Right cardiac atrium (tissue), 5 donors: ENCODE measurements around the gene CAMKV. TPM values are rescaled to one million over a fixed set of nuclear protein-coding genes. Genes with fewer than 3 reads are reported as not detected.
A peak's percentile ranks its signal among the peaks of the same experiment; 100 is the strongest.
"Not testable (repeated sequence)": the region's sequence is repeated elsewhere in the genome, so short reads cannot be mapped to it uniquely, and the experiment has no call there.

Experiments
- ATAC-seq, 2 donors: fragments of 200-7000 bp; cut with Tn5 transposase; one replicate each; pipeline versions ENCODE4 v1.8.0 to v1.9.1; 2020; ENCODE audit warnings: moderate library complexity in 2 of 2, mild to moderate bottlenecking in 1 of 2
- DNase-seq, 3 donors: peaks; one replicate each; pipeline ENCODE4 v3.0.0-alpha.2; 2020
- H3K27ac ChIP-seq: one replicate; pipeline ENCODE4 v1.5.1; 2013; ENCODE audit warnings: mild to moderate bottlenecking, low read length, control low read depth, moderate library complexity
- H3K27me3 ChIP-seq: one replicate; pipeline ENCODE4 v1.6.1; 2013; ENCODE audit not compliant: control insufficient read depth, insufficient read depth
- H3K4me1 ChIP-seq: one replicate; pipeline ENCODE4 v1.6.1; 2013; ENCODE audit warnings: low read length; ENCODE audit not compliant: control insufficient read depth, insufficient read depth
- H3K4me3 ChIP-seq: one replicate; pipeline ENCODE4 v1.5.1; 2013; ENCODE audit warnings: low read length, control low read depth
- H3K9me3 ChIP-seq: one replicate; pipeline ENCODE4 v1.6.1; 2013; ENCODE audit warnings: low read length; ENCODE audit not compliant: control insufficient read depth
- WGBS: extraction: QIAGEN DNeasy Blood & Tissue Kit; methylation state at CpG from one replicate; pipeline ENCODE4 v1.1.7; 2013; 5-methylcytosine and 5-hydroxymethylcytosine counted together
- intact Hi-C, 4 donors: fragments of 100-400 bp; cut with DNase I; formaldehyde crosslinking; loops; one replicate each; pipeline versions ENCODE4 v1.11.0 to v1.14.0; 2022 to 2023
- polyA plus RNA-seq: library from polyadenylated mRNA; stranded (reverse); fragments of 200-250 nt; gene quantifications from one replicate; pipeline ENCODE4 v1.2.3, GENCODE V29; 2013
- total RNA-seq, 4 donors: library from RNA; stranded (reverse); fragmentation: NEBNext Ultra II Directional; extraction: Animal tissue kit (Norgen Biotek cat#: 25700); gene quantifications; one replicate each; pipeline ENCODE4 v1.2.1, GENCODE V29; 2021
- donor health status: healthy with polysubstance abuse.
- donor health status: DM: no; HTN: yes; CAD: no.
- donor health status: DM: no; HTN: no; CAD: no.
- donor health status: DM: no; HTN: yes; CAD: no; lungs with severe emphysema.
- donor health status: DM: yes; HTN: yes; CAD: no.

Gene CAMKV
- total and polyA plus RNA-seq, 5 donors, result not detected

GRCh38 chr3:49845694-49846093 lies 24.0 kb downstream of the CAMKV start:
- Histone ChIP-seq H3K9me3 (no peaks in the 10 kb centered on the region), H3K27me3 (no peaks in the 10 kb centered on the region), H3K4me3 (no peak overlapping the region), H3K4me1 (no peaks in the 10 kb centered on the region), H3K27ac (no peak overlapping the region)
- ATAC-seq, result no peak
- WGBS, result 82% methylated on average over 3 of the region's 3 CpGs
- DNase-seq, result no peak
- intact Hi-C loops, result no loop called here

DNA sequence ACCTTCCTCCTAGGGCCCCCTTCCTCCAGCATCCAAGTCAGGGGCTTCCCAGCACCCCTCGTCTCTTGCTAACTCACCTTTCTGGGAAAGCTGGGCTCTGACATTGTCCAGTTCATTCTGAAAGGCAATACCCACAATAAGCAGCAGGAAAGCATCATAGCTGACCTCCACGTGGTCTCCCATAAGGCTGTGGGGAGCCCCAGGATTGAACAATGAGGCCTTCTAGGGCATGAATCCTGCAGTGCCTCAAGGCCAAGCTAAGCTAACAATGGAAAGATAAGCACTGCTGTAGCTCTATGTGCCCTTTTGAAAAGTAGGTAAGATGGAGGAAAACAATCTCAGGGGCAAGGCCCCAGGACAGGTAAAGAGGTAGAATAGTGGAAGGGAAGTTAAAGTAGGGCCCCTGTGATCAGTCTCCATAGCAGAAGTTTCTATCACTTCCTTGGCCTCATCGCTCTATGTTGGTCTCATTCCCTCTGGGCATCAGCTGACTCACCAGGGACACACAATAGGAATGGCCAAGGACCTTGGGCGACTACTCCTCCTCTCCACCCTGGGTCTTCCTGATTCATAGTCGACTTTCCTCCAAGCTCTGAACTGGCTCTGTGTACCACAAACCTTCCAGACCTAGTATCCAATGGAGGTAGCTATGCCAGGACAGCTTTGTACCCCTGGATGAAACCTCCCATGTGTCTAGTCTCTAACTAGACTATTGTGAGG lies 25.1 kb downstream of the CAMKV start:
- no peaks in the 10 kb centered on the region for H3K9me3 ChIP-seq
- no peaks in the 10 kb centered on the region for H3K27me3 ChIP-seq
- no peak overlapping the region for H3K4me3 ChIP-seq
- ATAC-seq, result no peak
- no peak overlapping the region for H3K27ac ChIP-seq
- 89% methylated on average over 5 of the region's 5 CpGs for WGBS
- intact Hi-C loops, result loop anchor here in 2 of 4 donors (5.0 kb wide), 2 partner anchors 42 to 63 kb away; partner anchors contain the start of gene INKA1 (in 1 of the 2)
- no peak for DNase-seq
- H3K4me1 ChIP-seq, result peaks cover 1% of the 10 kb centered on the region

GRCh38 chr3:49842843-49843517 lies 26.7 kb downstream of the CAMKV start:
- no peak for ATAC-seq
- no peak for DNase-seq

GRCh38 chr3:49841806-49842205 lies 27.9 kb downstream of the CAMKV start:
- no peaks in the 10 kb centered on the region for H3K27me3 ChIP-seq
- peaks cover 4% of the 10 kb centered on the region for H3K4me1 ChIP-seq
- no peak for DNase-seq
- ATAC-seq, result no peak
- no peaks in the 10 kb centered on the region for H3K9me3 ChIP-seq
- H3K4me3 ChIP-seq, result no peak overlapping the region
- no peak overlapping the region for H3K27ac ChIP-seq
- intact Hi-C loops, result loop anchor here in 2 of 4 donors (5.0 kb wide), 2 partner anchors 40 to 65 kb away; partner anchors contain the start of gene INKA1 (in 1 of the 2)
- WGBS, result 90% methylated on average over 7 of the region's 7 CpGs

More at GRCh38 chr3:49842843-49843517, 26.7 kb downstream of the CAMKV start:
- Histone ChIP-seq H3K4me1 (peaks cover 4% of the 10 kb centered on the region), H3K9me3 (no peaks in the 10 kb centered on the region), H3K27ac (no peak overlapping the region), H3K27me3 (no peaks in the 10 kb centered on the region), H3K4me3 (no peak overlapping the region)
- 93% methylated on average over 3 of the region's 3 CpGs for WGBS
- intact Hi-C loops, result loop anchor here in 2 of 4 donors (5.0 kb wide), 2 partner anchors 41 to 64 kb away; partner anchors contain the start of gene INKA1 (in 1 of the 2)

DNA sequence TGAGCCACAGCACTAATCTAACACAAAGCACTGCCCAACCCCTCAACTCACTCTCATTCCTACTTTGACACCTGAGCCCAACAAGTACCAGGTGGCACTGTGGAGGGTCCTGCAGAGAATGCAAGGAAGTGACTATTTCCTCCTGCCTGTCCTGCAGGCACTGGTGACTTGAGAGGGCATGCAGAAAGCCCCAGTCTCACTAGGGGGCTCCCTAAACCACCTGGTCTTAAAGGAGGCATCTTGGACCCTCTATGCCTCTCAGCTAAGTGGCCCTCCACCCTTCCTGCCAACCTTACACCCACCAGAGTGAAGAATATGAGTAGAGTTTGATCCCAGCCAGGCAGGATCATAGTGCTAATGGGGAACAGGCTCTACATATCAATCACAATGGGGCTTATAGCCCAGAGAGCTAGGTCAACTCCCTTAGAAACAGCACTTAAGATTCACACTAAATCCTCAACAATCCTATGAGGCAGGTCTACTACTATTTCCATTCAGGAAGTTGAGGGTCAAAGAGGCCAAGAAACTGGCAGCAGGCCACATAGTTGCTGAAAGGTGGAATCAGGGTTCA lies 28.5 kb downstream of the CAMKV start:
- no peaks in the 10 kb centered on the region for H3K9me3 ChIP-seq
- H3K27me3 ChIP-seq, result no peaks in the 10 kb centered on the region
- no peak overlapping the region for H3K4me3 ChIP-seq
- H3K4me1 ChIP-seq, result peaks cover 4% of the 10 kb centered on the region
- intact Hi-C loops, result loop anchor here in 2 of 4 donors (5.0 kb wide), 2 partner anchors 39 to 66 kb away; partner anchors contain the start of gene INKA1 (in 1 of the 2)
- ATAC-seq (no peak), DNase-seq (no peak)
- H3K27ac ChIP-seq, result no peak overlapping the region

- intact Hi-C loops, result loop anchor here in 2 of 4 donors (5.0 kb wide), 2 partner anchors 38 to 67 kb away; partner anchors contain the start of gene INKA1 (in 1 of the 2)
- no peak for DNase-seq
Observed at GRCh38 chr3:49840388-49840787, 29.3 kb downstream of the CAMKV start.

DNA sequence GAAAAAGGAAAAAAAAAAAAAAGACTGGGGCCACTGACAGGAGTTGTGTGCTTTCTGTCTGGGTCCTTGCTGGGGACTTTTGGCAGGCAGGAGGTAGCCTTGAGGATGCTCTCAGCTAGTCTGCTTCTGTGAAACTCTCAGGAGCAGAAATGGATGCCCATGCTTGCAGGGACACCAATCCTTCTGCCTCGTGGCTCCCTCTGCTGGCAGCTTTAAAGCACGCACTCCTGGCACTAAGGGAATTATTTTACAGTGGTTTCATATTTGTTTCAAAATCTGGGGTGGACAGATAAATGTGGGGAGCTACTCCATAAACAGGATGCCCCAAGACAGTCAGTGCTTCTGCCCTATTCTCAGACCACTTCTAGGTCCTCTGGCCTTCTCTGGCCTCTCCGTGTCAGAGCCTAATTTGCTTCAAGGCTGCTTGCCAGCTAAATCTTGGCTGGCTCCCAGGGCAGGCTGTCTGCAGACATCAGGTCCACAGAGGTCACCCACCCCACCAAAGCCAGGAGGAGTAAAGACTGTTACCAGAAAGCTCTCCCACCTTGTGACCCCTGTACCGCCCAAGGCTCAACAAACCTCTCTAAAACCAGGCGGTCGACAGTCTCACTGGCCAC lies 30.4 kb downstream of the CAMKV start:
- Histone ChIP-seq H3K27ac (no peak overlapping the region), H3K4me3 (no peak overlapping the region), H3K9me3 (no peaks in the 10 kb centered on the region), H3K4me1 (peaks cover 4% of the 10 kb centered on the region), H3K27me3 (no peaks in the 10 kb centered on the region)
- ATAC-seq (peak; percentile 84 to 86), DNase-seq (peak; percentile 75 to 91 (median 87))
- WGBS, result 28% methylated on average over 6 of the region's 6 CpGs
- intact Hi-C loops, result loop anchor here in 3 of 4 donors (1.0 to 5.0 kb wide), 4 partner anchors 34 to 68 kb away; partner anchors contain the start of gene INKA1 (in 1 of the 3)

More at GRCh38 chr3:49840388-49840787, 29.3 kb downstream of the CAMKV start:
- Histone ChIP-seq H3K4me1 (peaks cover 4% of the 10 kb centered on the region), H3K27ac (no peak overlapping the region), H3K27me3 (no peaks in the 10 kb centered on the region), H3K9me3 (no peaks in the 10 kb centered on the region), H3K4me3 (no peak overlapping the region)
- no peak for ATAC-seq
- WGBS, result 59% methylated on average over 2 of the region's 2 CpGs

DNA sequence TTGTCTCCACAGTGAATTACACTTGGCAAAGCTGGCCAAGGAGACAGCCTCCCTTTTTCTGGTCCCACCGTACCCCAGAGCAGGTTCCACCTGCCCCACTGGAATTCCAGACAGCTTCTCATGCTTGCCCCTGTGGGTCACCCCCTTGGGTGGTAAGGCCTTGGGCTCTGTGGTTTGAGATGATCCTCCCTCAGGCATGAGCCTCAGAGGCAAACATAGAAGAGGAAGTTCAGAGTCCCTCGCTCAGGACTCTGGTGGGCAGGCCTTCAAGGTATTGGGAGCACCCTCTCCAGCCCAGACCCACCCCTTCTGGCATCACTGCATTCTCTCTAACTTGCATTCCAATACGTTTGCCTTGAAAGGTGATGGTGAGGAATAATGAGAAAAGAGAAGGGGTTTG lies 38.4 kb downstream of the CAMKV start:
- Histone ChIP-seq H3K27ac (no peak overlapping the region), H3K4me3 (no peak overlapping the region), H3K27me3 (no peaks in the 10 kb centered on the region), H3K9me3 (no peaks in the 10 kb centered on the region), H3K4me1 (no peaks in the 10 kb centered on the region)
- DNase-seq, result peak in 1 of 3 donors; percentile 1
- no peak for ATAC-seq
- intact Hi-C loops, result no loop called here
- WGBS, result 84% methylated on average over 3 of the region's 3 CpGs

- WGBS, result 61% methylated on average over 6 of the region's 6 CpGs
- intact Hi-C loops, result no loop called here
- ATAC-seq (no peak), DNase-seq (peak in 1 of 3 donors; percentile 18)
- no peak overlapping the region for H3K4me3 ChIP-seq
- no peaks in the 10 kb centered on the region for H3K4me1 ChIP-seq
- no peaks in the 10 kb centered on the region for H3K27me3 ChIP-seq
- no peak overlapping the region for H3K27ac ChIP-seq
- no peaks in the 10 kb centered on the region for H3K9me3 ChIP-seq
Observed at GRCh38 chr3:49826016-49826415, 43.7 kb downstream of the CAMKV start.

GRCh38 chr3:49823131-49823530 lies 46.6 kb downstream of the CAMKV start:
- H3K9me3 ChIP-seq, H3K4me3 ChIP-seq, intact Hi-C loops, DNase-seq, ATAC-seq, H3K27me3 ChIP-seq, H3K4me1 ChIP-seq, H3K27ac ChIP-seq: not testable (repeated sequence)
- WGBS, result 96% methylated on average over 3 of the region's 3 CpGs
